GM21825 (cell line): ENCODE data around the gene ORAI2.

Experiments used
- ATAC-seq: cut with Tn5 transposase; IDR thresholded peaks from one replicate; pipeline ENCODE4 v1.9.1; 2021; ENCODE audit warnings: mild to moderate bottlenecking, moderate library complexity; ENCODE audit not compliant: unreplicated experiment

Gene ORAI2

GRCh38 chr7:102413611-102414010, 19.8 kb upstream of the ORAI2 start:
- no peak for ATAC-seq

DNA sequence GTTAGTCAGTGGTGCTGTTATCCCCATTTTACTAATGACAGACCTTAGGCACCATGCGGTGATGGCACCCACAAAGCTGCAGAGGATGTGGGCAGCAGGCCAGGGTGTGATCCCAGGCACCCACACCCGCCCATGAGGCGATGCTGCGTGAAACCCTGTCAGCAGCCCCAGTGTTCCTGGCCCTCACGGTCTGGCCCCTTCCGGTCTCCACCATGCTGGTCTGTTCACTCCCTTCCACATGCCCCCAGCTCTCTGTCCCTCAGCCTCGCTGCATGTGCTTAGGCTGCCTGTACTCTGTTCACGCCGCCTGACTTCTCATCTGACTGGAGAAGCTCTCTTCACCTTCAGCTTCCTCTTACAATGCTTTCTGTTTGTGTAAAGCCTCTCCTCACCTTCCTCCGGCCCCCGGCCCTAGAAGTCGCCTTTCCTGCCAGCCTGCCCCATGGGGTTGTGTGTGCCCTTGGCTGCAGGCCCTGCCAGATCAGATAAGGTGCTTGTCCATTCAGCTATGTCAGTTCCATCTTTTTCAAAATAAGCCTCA, 17.6 kb upstream of the ORAI2 start:
- ATAC-seq, result peak; percentile 52

GRCh38 chr7:102416406-102416805, 17.0 kb upstream of the ORAI2 start:
- ATAC-seq, result no peak

- no peak for ATAC-seq
These were observed 16.3 kb upstream of the ORAI2 start for GRCh38 chr7:102417105-102417504.

GRCh38 chr7:102418592-102418991, 14.8 kb upstream of the ORAI2 start:
- no peak for ATAC-seq

- ATAC-seq, result no peak
These were observed 11.6 kb upstream of the ORAI2 start for GRCh38 chr7:102421706-102422240.

GRCh38 chr7:102424129-102424551, 9.2 kb upstream of the ORAI2 start:
- no peak for ATAC-seq

DNA sequence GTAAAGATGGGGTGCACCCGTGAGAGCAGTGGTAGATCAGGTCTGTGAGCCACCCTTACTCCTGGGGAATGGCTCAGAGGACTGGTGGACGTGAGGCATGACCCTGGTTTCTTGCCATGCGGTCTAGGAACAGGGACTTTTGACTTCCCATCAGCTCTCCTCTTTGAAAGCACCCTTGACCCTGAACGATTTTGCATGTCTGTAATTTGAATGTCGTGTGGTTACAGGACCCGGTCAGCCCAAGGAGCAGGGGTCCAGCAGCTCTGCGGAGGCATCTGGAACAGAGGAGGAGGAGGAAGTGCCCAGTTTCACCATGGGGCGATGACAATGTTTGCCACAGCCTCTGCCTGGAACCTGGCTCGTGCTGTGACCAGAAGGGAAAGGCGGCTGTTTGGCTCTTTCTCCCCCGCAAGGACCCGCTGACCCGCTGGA, 8.6 kb upstream of the ORAI2 start:
- no peak for ATAC-seq

GRCh38 chr7:102425639-102426267, 7.6 kb upstream of the ORAI2 start:
- peak; percentile 60 for ATAC-seq

GRCh38 chr7:102426268-102427018, 6.9 kb upstream of the ORAI2 start:
- ATAC-seq, result peak; percentile 55

GRCh38 chr7:102427019-102427405, 6.4 kb upstream of the ORAI2 start:
- ATAC-seq, result no peak

GRCh38 chr7:102429141-102429899, 4.1 kb upstream of the ORAI2 start:
- no peak for ATAC-seq

- peak; percentile 32 for ATAC-seq
These were observed 1.6 kb upstream of the ORAI2 start for GRCh38 chr7:102431617-102432298.

- peak; percentile 23 for ATAC-seq
These were observed 745 bp upstream of the ORAI2 start for GRCh38 chr7:102432442-102433218.

- no peak for ATAC-seq
These were observed 688 bp downstream of the ORAI2 start for GRCh38 chr7:102434039-102434486.

DNA sequence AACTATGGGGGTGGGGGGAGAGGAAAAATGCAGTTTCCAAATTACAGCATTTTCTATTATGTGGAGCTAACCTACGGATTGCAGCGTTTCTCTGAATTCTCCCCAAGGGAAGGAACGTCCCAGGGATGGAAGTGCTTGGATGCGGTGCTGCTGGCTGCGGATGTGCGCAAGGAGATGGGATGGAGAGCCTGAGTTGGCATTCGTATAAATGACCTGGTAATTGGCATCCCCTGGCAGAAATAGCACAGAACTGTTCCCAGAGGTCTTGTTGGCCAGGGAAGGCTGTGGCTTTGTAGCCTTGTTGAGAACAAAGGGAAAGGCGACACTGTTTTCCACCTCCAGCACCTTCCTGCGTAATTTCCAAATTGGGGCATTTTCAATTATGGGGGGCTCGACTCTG, 2.7 kb downstream of the ORAI2 start:
- no peak for ATAC-seq

DNA sequence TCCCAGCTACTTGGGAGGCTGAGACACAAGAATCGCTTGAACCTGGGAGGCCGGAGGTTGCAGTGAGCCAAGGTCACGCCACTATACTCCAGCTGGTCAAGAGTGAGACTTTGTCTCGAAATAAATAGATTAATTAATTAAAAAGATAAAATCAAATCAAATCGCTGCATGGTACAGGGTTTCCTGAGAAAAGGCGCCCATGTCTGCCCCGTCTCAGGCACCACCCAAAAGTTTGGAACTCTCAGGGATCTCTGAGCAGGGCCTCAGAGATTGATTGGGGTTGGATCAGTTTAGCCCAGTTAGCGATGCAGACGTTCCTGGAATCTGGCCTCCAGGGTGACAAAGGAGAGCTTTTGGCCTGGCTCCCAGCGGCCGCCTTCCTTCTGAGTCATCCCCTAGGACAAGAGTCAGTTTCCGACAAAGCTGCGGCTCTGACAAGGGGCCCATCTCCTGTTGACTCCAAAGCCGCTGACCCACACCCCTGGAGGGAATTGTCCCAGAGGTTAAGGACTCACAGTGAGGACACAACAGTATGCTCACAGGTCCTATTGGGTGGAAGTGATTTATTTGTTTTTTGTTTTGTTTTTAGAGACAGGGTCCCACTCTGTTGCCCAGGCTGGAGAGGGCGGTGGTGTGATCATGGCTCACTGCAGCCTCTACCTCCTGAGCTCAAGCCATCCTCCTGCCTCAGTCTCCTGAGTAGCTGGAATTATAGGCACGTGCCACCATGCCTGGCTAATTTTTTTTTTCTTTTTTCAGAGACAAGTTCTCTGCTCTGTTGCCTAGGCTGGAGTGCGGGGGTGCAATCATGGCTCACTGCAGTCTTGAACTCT, 6.8 kb downstream of the ORAI2 start:
- no peak for ATAC-seq

- ATAC-seq, result peak; percentile 38
These were observed 11.7 kb downstream of the ORAI2 start for GRCh38 chr7:102444961-102445673.
